Calu3 (cell line): Measurements from ENCODE around the gene THAP7. TPM values are rescaled to one million over a fixed set of nuclear protein-coding genes. Genes with fewer than 3 reads are reported as not detected.

Source experiments
- BruUV-seq: library from RNA; stranded (reverse); fragments of 400-500 nt; replicated peaks from 2 replicates; lab custom pipeline; 2021; lab: Mats Ljungman, UMichigan
- CTCF ChIA-PET: fragments of 300-600 bp; sonication (Branson Sonifier 250); formaldehyde crosslinking; loops from one replicate; lab custom pipeline; 2022; ENCODE audit warnings: antibody characterized with exemption; lab: Charles Lee
- DNase-seq: peaks from one replicate; pipeline ENCODE4 v3.0.0; 2022
- H3K27ac Mint-ChIP-seq: one replicate; pipeline ENCODE4 v1.8.0; 2022; ENCODE audit warnings: mixed read lengths; ENCODE audit not compliant: unreplicated experiment
- H3K27me3 Mint-ChIP-seq: one replicate; pipeline ENCODE4 v1.8.0; 2022; ENCODE audit warnings: mixed read lengths; ENCODE audit not compliant: unreplicated experiment
- H3K36me3 Mint-ChIP-seq: one replicate; pipeline ENCODE4 v1.8.0; 2022; ENCODE audit warnings: mild to moderate bottlenecking, moderate library complexity, mixed read lengths; ENCODE audit not compliant: insufficient read depth, unreplicated experiment
- H3K4me1 Mint-ChIP-seq: one replicate; pipeline ENCODE4 v1.8.0; 2022; ENCODE audit warnings: mild to moderate bottlenecking, low read depth, mixed read lengths; ENCODE audit not compliant: unreplicated experiment
- H3K4me3 Mint-ChIP-seq: one replicate; pipeline ENCODE4 v1.8.0; 2022; ENCODE audit warnings: mild to moderate bottlenecking, low read depth, moderate library complexity, mixed read lengths; ENCODE audit not compliant: unreplicated experiment
- H3K9me3 Mint-ChIP-seq: one replicate; pipeline ENCODE4 v1.8.0; 2022; ENCODE audit warnings: low read depth, mixed read lengths; ENCODE audit not compliant: unreplicated experiment
- intact Hi-C: fragments of 100-400 bp; cut with micrococcal nuclease; formaldehyde crosslinking; loops from one replicate; pipeline ENCODE4 v1.10.0; 2022; ENCODE audit not compliant: unreplicated experiment
- total RNA-seq: library from RNA; stranded (reverse); gene quantifications from 2 replicates; pipeline ENCODE4 v1.2.3, GENCODE V29; 2022
- TF ChIP-seq, protein P1 (sequence below): fragments of 200-600 bp; IDR thresholded peaks from one replicate; pipeline ENCODE4 v1.8.0; 2022; ENCODE audit warnings: antibody characterized with exemption; ENCODE audit not compliant: unreplicated experiment

THAP7 gene
- total RNA-seq, 1 experiment from 2014 or later = 24.5 TPM

DNA sequence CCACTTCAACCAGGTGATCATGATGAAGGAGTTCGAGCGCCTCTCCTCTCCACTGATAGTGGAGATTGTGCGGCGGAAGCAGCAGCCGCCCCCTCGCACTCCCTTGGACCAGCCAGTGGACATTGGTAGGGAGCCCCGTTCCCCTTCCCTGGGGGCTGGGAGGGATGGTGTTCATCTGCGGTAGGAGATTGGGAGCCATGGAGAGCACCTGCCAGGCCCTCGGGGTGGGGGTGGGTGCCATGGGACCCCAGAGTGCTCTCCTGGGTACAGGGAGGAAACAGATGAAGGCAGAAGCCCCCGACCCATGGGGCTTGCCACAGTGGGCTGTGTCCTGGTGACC is 7.0 kb downstream of the THAP7 start:
- BruUV-seq = no TSS peak
- H3K36me3 Mint-ChIP-seq = peaks cover 59% of the 10 kb centered on the region
- CTCF ChIA-PET = no interaction called here
- no peaks in the 10 kb centered on the region for H3K27me3 Mint-ChIP-seq
- H3K4me1 Mint-ChIP-seq = no peaks in the 10 kb centered on the region
- intact Hi-C loops = no loop called here
- no peaks in the 10 kb centered on the region for H3K9me3 Mint-ChIP-seq
- TF ChIP-seq, protein P1, sequence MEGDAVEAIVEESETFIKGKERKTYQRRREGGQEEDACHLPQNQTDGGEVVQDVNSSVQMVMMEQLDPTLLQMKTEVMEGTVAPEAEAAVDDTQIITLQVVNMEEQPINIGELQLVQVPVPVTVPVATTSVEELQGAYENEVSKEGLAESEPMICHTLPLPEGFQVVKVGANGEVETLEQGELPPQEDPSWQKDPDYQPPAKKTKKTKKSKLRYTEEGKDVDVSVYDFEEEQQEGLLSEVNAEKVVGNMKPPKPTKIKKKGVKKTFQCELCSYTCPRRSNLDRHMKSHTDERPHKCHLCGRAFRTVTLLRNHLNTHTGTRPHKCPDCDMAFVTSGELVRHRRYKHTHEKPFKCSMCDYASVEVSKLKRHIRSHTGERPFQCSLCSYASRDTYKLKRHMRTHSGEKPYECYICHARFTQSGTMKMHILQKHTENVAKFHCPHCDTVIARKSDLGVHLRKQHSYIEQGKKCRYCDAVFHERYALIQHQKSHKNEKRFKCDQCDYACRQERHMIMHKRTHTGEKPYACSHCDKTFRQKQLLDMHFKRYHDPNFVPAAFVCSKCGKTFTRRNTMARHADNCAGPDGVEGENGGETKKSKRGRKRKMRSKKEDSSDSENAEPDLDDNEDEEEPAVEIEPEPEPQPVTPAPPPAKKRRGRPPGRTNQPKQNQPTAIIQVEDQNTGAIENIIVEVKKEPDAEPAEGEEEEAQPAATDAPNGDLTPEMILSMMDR = no peak
- DNase-seq = no peak
- H3K27ac Mint-ChIP-seq = no peak overlapping the region
- H3K4me3 Mint-ChIP-seq = no peak overlapping the region

DNA sequence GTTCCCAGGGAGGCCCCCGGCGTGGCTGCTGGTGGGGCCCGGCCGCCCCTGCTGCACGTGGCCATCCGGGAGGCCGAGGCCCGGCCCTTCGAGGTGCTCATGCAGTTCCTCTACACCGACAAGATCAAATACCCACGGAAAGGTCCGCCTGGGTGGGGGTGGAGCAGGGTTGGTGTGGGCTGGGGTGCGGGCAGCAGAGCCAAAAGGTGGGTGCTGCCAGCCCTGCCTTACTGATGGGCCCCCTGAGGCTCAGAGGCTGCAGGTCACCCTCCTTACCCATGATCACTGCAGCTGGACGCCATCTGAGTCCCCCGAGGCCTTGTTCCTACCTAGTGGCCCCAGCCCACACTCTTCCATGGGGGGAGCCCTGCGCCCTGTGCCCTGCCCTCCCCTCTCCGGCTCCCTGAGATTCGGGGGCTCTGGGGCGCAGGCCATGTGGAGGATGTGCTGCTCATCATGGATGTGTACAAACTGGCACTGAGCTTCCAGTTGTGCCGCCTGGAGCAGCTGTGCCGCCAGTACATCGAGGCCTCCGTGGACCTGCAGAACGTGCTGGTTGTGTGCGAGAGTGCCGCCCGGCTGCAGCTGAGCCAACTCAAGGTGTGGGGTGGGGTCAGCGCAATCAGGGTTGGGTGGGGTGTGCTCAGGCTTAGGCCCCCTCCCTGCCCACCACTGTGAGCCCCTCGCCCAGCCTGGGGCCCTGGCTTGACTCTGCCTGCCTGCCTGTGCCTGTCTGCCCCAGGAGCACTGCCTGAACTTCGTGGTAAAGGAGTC is 7.6 kb downstream of the THAP7 start:
- no peak for DNase-seq
- no peaks in the 10 kb centered on the region for H3K27me3 Mint-ChIP-seq
- intact Hi-C loops = no loop called here

DNA sequence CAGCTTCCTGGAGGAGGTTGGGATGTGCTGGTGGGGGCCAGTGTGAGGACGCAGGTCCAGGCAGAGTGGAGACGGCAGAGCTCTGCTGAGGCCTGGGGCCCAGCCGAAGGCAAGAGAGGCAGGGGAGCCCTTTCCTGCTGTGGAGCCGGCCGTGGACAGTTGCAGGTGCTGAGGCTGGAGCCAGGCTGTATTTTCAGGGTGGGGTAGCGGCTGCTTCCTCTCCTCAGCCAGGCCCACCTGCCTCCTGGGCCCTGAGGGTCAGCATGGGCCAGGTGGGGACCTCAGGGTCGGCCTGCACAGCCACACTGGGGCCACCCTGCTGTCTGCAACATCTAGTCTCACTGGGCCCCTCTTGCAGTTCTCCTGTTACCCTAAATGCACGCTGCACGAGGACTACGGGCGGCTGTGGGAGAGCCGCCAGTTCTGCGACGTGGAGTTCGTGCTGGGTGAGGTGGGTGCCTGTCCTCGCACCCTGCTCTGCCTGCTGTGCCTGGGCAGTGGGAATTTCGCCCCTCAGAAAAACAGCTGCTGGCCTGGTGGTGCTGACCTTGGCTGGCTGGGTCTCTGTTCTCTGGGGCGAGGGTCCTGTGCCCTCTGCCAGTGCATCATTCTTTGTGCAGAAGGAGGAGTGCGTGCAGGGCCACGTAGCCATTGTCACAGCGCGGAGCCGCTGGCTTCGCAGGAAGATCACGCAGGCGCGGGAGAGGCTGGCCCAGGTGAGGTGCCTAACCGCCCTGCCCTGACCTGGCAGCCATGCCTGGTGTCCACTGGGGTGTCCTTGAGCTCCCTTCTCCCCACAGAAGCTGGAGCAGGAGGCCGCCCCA is 8.4 kb downstream of the THAP7 start:
- no peaks in the 10 kb centered on the region for H3K9me3 Mint-ChIP-seq
- CTCF ChIA-PET = no interaction called here
- no peak for DNase-seq
- H3K4me1 Mint-ChIP-seq = no peaks in the 10 kb centered on the region
- BruUV-seq = no TSS peak
- TF ChIP-seq, protein P1 = no peak
- H3K27ac Mint-ChIP-seq = no peak overlapping the region
- no peak overlapping the region for H3K4me3 Mint-ChIP-seq
- intact Hi-C loops = no loop called here
- H3K36me3 Mint-ChIP-seq = peaks cover 46% of the 10 kb centered on the region
- no peaks in the 10 kb centered on the region for H3K27me3 Mint-ChIP-seq

More for the DNA sequence above, 7.6 kb downstream of the THAP7 start:
- peaks cover 54% of the 10 kb centered on the region for H3K36me3 Mint-ChIP-seq
- CTCF ChIA-PET = no interaction called here
- no peaks in the 10 kb centered on the region for H3K4me1 Mint-ChIP-seq
- no peak overlapping the region for H3K27ac Mint-ChIP-seq
- H3K9me3 Mint-ChIP-seq = no peaks in the 10 kb centered on the region
- BruUV-seq = no TSS peak
- no peak overlapping the region for H3K4me3 Mint-ChIP-seq
- TF ChIP-seq, protein P1 = no peak

DNA sequence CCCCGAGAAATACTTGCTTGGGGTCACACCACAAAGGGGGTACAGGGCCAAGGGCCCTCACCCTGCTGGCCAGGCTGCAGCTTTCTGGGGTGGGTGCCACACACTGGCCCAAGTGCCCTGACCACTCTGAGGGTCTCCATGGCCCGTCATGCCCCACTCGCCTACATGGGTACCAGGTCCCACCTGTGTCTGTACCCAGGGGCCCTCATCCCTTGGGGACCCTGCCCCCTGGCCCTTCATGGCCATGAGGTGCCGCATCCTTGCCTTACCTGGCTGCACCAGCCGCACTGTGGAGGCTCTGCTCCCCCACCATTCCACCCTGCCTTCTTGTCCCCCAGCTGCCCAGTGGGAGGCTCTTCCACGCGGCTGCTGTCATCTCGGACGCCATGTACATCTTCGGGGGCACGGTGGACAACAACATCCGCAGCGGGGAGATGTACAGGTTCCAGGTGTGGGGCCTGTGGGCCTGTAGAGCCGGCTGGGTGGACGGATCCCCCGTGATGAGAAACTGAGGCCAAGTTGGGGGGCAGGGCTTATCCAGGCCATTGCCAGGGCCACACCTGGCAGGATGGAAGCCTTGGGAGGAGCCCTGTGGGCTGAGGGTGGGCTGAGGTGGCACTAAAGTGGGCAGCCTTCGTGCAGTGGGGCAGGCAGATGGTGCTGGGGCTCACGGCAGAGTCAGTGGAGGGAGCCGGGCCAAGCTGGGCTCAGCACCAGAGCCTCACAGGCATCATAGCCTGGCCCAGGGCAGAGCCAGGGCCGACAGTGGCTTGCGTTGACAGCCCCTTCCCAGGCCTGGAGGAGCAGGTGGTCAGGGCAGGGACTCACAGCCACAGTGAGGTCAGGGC is 9.2 kb downstream of the THAP7 start:
- Mint-ChIP-seq H3K4me1 (no peaks in the 10 kb centered on the region), H3K27ac (no peak overlapping the region), H3K36me3 (peaks cover 38% of the 10 kb centered on the region), H3K9me3 (no peaks in the 10 kb centered on the region), H3K4me3 (no peak overlapping the region), H3K27me3 (no peaks in the 10 kb centered on the region)
- TF ChIP-seq, protein P1 = no peak
- BruUV-seq = no TSS peak
- intact Hi-C loops = no loop called here
- CTCF ChIA-PET = no interaction called here
- no peak for DNase-seq
